DND-41 (cell line): ENCODE data around the gene AP2A1.
A peak's percentile ranks its signal among the peaks of the same experiment; 100 is the strongest.

Experiments used
- ATAC-seq: fragments of 200-7000 bp; cut with Tn5 transposase; 3 replicates; pipeline ENCODE4 v1.9.1; 2021; ENCODE audit warnings: low read depth; ENCODE audit not compliant: insufficient read depth
- DNase-seq: peaks from one replicate; pipeline ENCODE4 v3.0.0-alpha.2; 2020
- H2AFZ ChIP-seq: 2 replicates; pipeline ENCODE4 v1.6.0; 2012; ENCODE audit warnings: low read depth, low read length
- H3K27ac ChIP-seq: 2 replicates; pipeline ENCODE4 v1.5.1; 2012; ENCODE audit warnings: low read length, inconsistent platforms
- H3K27me3 ChIP-seq: fragments of 200-600 bp; sonication (generic); 2 replicates; pipeline ENCODE4 v1.6.0; 2012; ENCODE audit warnings: low read length, mild to moderate bottlenecking, inconsistent platforms; ENCODE audit not compliant: insufficient read depth, poor library complexity
- H3K36me3 ChIP-seq: 2 replicates; pipeline ENCODE4 v1.5.1; 2012; ENCODE audit warnings: low read length, inconsistent platforms; ENCODE audit not compliant: insufficient read depth
- H3K4me1 ChIP-seq: 2 replicates; pipeline ENCODE4 v1.5.1; 2012; ENCODE audit warnings: mild to moderate bottlenecking, low read length; ENCODE audit not compliant: insufficient read depth
- H3K4me2 ChIP-seq: 2 replicates; pipeline ENCODE4 v1.6.0; 2012; ENCODE audit warnings: mild to moderate bottlenecking, moderate library complexity, low read length, inconsistent platforms; ENCODE audit not compliant: insufficient read depth
- H3K4me3 ChIP-seq, 2 experiments: fragments of 200-600 bp in 1 of 2; shearing (Covaris generic) in 1 of 2; 2 replicates each; pipeline ENCODE4 v1.5.1; 2012 to 2016; ENCODE audit warnings: inconsistent platforms in 2 of 2, low read length in 2 of 2, mild to moderate bottlenecking in 2 of 2, low read depth in 1 of 2, moderate library complexity in 1 of 2
- H3K79me2 ChIP-seq: 2 replicates; pipeline ENCODE4 v1.6.0; 2012; ENCODE audit warnings: low read length, inconsistent platforms; ENCODE audit not compliant: insufficient read depth
- H3K9ac ChIP-seq: 2 replicates; pipeline ENCODE4 v1.6.0; 2012; ENCODE audit warnings: low read depth, mild to moderate bottlenecking, inconsistent platforms, low read length, moderate library complexity
- H3K9me3 ChIP-seq: 2 replicates; pipeline ENCODE4 v1.5.1; 2012; ENCODE audit warnings: low read length, moderate library complexity, mild to moderate bottlenecking, inconsistent platforms; ENCODE audit not compliant: insufficient read depth, severe bottlenecking
- H4K20me1 ChIP-seq: 2 replicates; pipeline ENCODE4 v1.6.0; 2012; ENCODE audit warnings: low read length; ENCODE audit not compliant: insufficient read depth
- CTCF ChIP-seq: IDR thresholded peaks from 2 replicates; pipeline ENCODE4 v1.5.1; 2012; ENCODE audit warnings: borderline replicate concordance, low read length, moderate library complexity, mild to moderate bottlenecking; ENCODE audit not compliant: poor library complexity, severe bottlenecking; ENCODE audit errors: extremely low read depth
- EZH2 ChIP-seq: IDR thresholded peaks from 3 replicates; pipeline ENCODE4 v1.6.1; 2012; ENCODE audit warnings: borderline replicate concordance, low read depth, mild to moderate bottlenecking, moderate library complexity, low read length, inconsistent platforms; ENCODE audit not compliant: severe bottlenecking

The AP2A1 gene

GRCh38 chr19:49808711-49809159 lies 41.9 kb downstream of the AP2A1 start:
- ATAC-seq (no peak), DNase-seq (peak; percentile 49)
- H3K9ac ChIP-seq: no peak overlapping the region

GRCh38 chr19:49809160-49809940 lies 42.5 kb downstream of the AP2A1 start:
- H3K36me3 ChIP-seq: peaks cover 48% of the 10 kb centered on the region
- no peak for ATAC-seq
- H3K9me3 ChIP-seq: no peaks in the 10 kb centered on the region
- H3K4me2 ChIP-seq: no peak overlapping the region
- no peak for DNase-seq
- no peaks in the 10 kb centered on the region for H3K27me3 ChIP-seq
- H3K4me1 ChIP-seq: peaks cover 24% of the 10 kb centered on the region
- H3K27ac ChIP-seq: no peak overlapping the region
- H4K20me1 ChIP-seq: no peaks in the 10 kb centered on the region
- TF ChIP-seq EZH2 (no peak), CTCF (no peak)
- no peak overlapping the region for H3K9ac ChIP-seq
- H3K79me2 ChIP-seq: peaks cover 12% of the 10 kb centered on the region
- no peak overlapping the region for H3K4me3 ChIP-seq
- no peak overlapping the region for H2AFZ ChIP-seq

More at GRCh38 chr19:49808711-49809159, 41.9 kb downstream of the AP2A1 start:
- Histone ChIP-seq H3K9me3 (no peaks in the 10 kb centered on the region), H3K36me3 (peaks cover 48% of the 10 kb centered on the region), H3K79me2 (peaks cover 12% of the 10 kb centered on the region), H3K4me2 (no peak overlapping the region), H4K20me1 (no peaks in the 10 kb centered on the region), H3K4me3 (no peak overlapping the region), H3K27ac (no peak overlapping the region), H3K4me1 (peaks cover 17% of the 10 kb centered on the region), H3K27me3 (no peaks in the 10 kb centered on the region), H2AFZ (no peak overlapping the region)
- TF ChIP-seq EZH2 (no peak), CTCF (no peak)

- Histone ChIP-seq H3K27ac (no peak overlapping the region), H3K4me2 (no peak overlapping the region), H3K4me3 (no peak overlapping the region), H2AFZ (no peak overlapping the region), H3K4me1 (peaks cover 24% of the 10 kb centered on the region), H4K20me1 (no peaks in the 10 kb centered on the region), H3K36me3 (peaks cover 45% of the 10 kb centered on the region), H3K27me3 (no peaks in the 10 kb centered on the region), H3K9me3 (no peaks in the 10 kb centered on the region), H3K79me2 (peaks cover 12% of the 10 kb centered on the region), H3K9ac (no peak overlapping the region)
- ATAC-seq (no peak), DNase-seq (no peak)
- TF ChIP-seq CTCF: no peak
- TF ChIP-seq EZH2: no peak
Measured at GRCh38 chr19:49809941-49810389, 43.2 kb downstream of the AP2A1 start.
